NCI-H2227 treated with DMSO at 0.1 percent for 48 hours (cell line): Measurements from ENCODE around the gene CASKIN1.

Source experiments
- DNase-seq: peaks from one replicate; lab custom pipeline; 2025; lab: John Stamatoyannopoulos, UW

Gene CASKIN1

DNA sequence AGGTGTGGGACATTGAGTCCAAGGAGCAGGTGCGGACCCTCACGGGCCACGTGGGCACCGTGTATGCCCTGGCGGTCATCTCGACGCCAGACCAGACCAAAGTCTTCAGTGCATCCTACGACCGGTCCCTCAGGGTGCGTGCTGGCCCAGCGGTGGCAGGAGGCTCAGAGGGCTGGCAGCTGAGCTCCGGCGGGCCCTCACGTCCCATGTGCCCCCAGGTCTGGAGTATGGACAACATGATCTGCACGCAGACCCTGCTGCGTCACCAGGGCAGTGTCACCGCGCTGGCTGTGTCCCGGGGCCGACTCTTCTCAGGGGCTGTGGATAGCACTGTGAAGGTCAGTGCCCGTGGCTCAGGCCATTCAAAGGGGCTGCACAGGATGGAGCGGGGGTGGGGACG is 20.4 kb downstream of the CASKIN1 start:
- no peak for DNase-seq

DNA sequence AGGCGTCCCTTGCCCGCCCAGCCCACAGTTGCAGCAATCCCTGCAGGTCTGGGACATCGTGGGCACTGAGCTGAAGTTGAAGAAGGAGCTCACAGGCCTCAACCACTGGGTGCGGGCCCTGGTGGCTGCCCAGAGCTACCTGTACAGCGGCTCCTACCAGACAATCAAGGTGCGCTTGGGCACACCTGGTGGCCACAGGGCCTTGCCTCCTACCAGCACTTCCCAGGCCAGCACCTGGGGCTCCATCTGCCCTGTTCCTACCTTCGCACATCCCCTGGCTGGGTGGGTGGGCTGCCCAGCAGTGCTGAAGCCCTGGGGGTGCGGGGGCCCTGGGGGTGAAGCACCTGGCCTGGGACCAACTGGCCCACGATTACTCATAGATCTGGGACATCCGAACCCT is 21.0 kb downstream of the CASKIN1 start:
- DNase-seq = no peak

DNA sequence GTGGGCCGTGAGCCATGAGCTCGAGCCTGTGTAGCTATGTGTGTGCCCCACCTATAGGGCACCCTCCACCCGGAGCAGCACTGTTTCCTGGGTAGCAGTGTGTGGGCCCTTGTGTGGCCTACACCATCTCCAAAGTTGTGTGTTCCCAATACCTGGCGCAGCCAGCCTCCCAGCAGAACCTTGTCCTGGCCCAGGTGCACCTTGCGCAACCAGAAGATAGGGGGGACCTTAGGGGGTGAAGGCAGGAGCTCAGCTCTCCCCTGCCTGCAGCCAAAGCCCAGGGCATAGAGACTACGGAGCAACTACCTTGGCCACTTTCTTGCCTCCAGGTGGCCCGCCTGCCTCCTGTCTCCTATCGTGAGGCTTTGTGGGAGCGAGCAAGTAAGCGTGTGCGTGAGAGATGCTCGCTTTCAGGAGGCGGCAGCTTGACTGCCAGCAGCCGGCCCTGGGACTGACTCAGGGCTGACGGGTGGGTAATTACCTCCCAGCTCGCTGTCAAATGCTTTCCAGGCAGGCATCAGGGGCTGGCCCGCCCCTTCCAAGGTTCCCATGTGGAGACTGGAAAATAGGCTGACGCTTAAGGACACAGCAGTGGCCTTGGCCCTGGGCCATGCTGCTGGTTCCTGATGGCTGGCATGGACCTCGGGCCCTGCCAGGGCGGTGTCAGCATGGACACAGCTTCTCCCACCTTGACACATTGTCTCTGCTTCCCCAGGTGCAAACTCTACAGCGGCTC is 21.8 kb downstream of the CASKIN1 start:
- DNase-seq = peak; percentile 86

DNA sequence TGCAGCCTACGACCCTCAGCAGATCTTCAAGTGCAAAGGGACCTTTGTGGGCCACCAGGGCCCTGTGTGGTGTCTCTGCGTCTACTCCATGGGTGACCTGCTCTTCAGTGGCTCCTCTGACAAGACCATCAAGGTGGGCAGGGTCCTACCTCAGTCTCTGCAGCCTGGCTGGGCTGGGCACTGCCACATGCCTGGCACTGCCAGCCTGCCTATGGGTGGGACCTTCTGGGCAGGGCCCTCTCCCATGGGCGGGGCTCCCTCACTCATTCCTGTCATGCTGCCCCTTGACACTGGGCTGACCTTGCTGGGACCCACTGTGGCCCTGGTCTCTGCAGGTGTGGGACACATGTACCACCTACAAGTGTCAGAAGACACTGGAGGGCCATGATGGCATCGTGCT is 22.5 kb downstream of the CASKIN1 start:
- DNase-seq = no peak

DNA sequence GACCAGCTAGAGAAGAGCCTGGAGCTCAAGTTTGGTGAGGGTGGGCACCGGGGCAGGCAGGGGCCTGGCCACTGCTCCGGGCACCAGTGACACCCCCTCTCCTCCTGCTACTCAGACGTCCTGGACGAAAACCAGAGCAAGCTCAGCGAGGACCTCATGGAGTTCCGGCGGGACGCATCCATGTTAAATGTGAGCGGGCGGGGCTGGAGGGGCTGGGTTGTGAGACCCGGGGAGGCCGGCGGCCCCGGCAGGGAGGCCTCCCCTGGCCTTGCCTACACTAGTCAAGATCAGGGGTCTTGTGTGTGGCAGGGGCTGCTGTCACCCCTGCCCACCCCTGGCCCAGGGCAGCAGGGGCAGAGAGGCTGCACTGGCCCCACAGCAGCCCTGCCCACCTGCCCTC is 23.0 kb downstream of the CASKIN1 start:
- DNase-seq = no peak

DNA sequence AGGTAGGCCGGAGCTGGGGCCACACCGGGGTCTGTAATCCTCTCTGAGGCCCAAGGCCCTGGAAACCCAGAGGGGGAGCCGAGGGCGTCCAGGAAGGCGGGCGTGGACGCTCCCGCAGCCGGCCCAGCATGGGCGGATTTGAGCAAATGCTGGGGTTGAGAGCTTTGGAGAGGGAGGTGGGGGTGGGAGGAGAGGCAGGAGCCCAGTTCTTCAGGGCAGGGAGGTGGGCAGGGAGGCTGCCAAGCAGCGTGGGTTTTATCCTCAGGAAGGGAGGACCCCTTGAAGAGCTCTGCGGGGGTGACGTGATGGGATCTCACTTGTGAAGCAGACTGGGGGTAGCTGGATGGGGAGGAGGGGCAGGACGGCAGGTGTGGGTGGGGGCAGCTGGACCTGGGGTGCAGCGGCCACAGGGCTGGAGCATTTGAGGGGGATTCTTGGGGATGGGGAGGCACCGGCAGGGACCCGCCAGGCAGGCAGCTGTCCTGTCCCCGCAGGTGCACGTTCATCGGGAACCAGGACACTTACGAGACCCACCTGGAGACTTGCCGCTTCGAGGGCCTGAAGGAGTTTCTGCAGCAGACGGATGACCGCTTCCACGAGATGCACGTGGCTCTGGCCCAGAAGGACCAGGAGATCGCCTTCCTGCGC is 23.6 kb downstream of the CASKIN1 start:
- DNase-seq = no peak

DNA sequence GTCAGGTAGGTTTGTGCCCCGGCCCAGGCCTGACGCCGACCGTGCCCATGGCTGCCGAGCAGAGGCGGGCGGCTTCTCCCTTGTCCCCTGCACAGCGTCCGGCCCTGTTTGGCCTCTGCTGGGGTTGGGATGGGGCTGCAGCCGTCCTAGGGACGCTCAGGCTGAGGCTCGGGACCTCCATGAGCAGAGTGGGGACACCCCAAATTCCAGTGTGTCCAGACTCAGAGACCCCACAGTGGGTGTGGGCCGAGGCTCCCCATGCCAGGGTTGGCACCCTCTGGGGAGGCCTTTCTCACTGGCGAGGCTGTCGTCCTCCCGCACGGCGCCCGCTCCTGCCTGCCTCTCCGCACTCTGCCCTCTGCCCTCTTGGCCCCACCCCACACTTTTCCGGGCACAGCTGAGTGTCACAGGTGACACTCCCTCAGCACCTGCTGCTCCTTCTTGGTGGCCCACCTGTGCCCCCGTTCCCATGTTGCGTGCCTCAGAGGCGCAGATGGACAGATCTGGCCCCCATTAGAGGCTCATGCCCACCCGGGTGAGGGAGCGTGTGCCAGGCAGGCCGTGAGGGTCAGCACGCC is 24.7 kb downstream of the CASKIN1 start:
- no peak for DNase-seq

DNA sequence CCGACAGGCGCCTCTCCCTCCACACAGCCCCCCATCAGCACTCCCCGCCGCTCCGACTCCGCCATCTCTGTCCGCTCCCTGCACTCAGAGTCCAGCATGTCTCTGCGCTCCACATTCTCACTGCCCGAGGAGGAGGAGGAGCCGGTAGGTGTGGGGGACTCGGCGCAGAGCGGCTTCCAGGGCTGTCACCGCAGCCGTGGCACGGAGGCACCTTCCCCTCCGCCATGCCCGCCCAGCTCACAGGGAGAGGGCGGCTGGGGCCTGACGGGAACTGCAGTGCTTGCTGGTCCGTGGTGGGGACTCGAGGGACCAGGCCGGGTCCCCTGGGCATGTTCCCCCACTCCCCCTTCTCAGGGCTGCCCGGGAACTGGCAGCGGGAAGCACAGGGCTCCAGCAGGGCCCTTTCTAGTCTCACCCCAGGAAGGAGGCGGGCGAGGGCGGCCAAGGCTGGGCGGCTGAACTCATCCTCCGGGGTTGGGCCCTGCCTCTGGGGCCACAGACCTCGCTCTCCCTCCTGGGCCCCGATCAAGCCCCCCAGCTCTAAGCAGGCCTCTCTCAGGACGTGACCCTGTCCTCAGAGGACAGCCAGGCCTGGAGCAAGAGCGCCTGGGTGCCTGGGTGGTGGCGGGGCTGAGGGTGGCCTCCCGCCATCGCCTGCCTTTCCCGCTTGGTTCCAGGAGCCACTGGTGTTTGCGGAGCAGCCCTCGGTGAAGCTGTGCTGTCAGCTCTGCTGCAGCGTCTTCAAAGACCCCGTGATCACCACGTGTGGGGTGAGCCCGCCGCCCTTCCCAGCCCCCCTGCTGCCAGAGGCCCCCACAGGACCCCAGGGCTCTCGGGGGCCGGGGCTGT is 25.6 kb downstream of the CASKIN1 start:
- no peak for DNase-seq

DNA sequence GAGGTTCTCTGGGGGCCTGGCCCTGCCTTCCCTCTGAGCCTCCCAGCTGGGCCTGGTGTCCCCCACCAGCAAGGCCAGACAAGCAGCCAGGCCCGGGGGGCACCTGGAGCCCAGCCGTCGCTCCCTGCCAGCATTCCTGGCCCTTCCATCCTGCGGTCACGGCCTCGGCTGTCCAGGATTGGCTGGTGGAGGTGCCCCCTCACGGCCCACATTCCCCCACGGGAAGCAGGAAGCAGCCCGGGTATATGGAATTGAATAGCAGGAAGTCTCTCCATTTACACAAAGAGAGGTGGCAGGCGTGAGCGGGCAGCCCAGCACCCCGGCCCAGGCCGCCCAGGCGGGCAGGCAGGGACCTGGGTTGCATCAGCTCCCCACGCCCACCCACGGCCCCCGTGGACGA is 26.3 kb downstream of the CASKIN1 start:
- DNase-seq = no peak

DNA sequence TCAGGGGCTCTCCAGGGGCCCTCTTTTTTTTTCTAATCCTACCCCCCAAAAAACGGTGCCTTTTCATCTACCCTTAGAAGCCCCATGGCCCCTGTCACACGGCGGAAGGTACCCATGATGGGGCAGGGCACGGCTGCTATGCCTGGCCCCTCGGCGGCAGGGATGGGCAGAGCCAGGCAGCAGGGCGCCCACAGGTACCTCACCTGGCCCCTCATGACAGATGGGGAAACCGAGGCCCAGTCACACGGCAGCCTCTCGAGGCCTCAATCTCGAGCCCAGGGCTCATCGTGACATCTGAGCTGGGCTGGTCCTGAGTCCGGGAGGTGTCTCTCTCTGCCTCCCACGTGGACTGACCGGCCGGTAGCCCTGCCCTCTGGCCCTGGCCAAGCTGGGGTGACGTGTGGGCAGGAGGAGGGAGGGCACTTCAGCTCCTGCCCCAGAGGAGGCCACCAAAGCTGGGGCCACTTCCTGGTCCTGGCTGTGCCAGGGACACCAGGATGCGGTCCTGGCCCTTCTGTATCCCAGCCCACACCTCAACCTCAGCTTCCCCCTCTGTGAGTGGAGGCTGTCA is 29.3 kb downstream of the CASKIN1 start:
- DNase-seq = no peak

DNA sequence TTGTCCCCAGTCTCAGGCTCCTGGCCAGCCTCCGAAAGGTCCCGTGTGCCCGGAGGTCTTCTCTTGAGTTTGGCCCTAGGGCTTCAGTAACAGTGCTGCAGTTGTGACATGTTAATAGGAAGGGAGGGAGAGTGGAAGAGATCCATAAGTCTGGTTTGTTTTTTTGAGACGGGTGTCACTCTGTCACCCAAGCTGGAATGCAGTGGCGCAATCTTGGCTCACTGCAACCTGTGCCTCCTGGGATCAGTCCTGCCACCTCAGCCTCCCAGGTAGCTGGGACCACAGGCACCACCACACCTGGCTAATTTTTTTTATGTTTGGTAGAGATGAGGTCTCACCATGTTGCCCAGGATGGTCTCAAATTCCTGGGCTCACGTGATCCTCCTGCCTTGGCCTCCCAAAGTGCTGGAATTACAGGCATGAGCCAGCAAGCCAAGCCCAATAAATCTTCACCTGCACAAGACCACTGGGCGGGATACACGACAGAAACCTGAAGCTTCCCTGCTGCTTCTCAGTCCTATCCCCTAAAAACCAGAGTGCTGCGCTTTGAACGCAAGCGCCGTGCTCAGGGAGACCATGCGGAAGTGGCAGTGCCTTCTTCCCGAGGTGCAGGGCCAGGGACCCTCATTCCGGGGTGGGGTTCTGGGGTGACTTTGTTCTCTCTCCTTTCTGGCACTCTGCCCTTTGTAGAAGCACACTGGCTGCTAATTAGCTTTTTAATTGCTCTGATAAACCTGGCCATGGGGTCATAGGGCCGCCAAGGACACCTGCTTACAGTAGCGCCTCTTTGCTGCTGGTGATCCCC is 29.9 kb downstream of the CASKIN1 start:
- DNase-seq = no peak

DNA sequence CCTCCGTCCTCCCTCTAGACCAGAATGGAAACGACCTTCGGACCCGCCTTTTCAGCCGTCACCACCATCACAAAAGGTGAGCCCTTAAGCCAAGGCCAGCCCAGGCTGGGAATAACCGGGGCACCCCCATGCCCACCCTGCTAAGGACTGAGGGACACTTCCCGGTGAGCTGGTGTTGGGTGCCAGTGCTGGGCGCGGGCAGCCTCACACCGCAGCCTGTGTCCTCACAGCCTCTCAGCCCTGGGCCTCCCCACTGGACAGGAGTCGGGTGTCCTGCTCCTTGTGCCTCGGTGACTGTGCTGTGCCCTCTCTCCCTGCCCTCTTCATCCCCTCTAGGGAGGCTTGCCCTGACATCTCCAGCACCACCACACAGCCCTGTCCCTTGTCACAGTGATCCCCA is 30.5 kb downstream of the CASKIN1 start:
- no peak for DNase-seq

DNA sequence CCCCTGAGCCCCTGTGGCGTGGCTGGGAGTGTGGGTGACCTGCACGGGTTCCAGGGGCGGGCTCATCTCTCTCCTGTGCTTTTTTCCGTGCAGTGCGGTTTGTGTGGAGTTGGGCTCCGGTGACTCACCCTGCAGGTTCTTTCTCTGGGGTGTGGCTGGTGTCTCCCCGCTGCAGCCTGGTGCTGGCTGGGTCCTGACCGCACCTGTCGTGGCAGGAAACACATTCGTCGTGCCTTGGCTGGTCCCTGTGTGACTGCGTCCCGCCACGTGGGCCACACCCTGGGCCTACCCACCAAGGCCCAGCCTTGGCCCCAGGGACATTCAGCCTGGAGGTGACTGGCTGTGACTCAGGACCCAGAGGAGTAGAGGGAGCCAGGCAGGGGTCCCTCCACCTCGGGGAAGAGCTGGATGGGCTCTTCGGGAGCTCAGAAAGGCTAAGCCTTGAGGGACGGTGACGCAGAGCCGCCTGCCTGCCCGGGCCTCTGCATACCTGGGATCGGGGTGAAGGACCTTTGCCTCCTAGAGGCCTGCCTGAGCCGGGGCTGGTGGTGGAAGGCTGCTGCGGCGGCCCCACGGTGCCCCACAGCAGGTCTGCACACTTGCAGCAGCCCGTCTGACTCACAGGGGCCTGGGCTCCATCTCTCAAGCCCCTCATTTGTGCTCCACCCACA is 33.1 kb downstream of the CASKIN1 start:
- DNase-seq = no peak

DNA sequence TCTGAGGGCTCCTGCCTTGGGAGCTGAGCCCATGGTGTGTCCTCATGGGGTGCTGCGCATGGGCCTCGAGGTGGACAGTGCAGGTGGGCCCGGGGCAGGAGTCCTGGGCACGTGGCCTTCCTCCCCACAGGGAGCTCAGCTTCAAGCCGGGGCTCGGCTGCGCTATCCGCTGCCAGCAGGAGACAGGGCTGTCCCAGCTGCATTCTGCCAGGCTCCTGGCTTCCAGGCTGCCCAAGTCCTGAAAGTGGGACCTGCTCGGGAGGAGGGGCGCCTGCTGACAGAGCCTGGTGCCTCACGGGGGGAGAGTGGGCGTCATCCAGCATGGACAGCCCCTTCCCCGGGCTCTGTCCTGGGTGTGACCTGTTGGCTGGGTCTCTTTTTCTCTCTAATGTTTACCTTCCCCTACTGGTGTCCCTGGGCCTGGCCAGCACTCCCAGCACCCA is 33.7 kb downstream of the CASKIN1 start:
- no peak for DNase-seq

DNA sequence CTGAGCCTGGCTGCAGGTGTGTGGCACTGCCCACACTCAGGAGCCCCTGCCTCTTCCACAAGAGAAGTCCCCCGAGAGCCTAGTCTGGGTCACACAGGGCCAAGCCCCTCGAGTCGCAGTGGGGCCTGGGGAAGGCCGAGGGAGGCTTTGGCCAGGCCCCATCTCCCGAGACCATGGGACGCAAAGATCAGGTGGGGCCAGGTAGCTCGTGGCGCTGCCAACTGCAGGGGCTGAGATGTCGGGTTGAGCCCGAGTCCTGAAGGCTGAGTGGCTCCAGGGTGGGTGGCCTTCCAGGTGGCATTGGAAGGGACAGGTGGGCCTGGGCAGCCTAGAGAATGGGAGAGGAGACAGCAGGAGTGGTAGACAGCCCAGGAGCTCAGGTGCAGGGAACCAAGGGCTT is 34.5 kb downstream of the CASKIN1 start:
- no peak for DNase-seq

DNA sequence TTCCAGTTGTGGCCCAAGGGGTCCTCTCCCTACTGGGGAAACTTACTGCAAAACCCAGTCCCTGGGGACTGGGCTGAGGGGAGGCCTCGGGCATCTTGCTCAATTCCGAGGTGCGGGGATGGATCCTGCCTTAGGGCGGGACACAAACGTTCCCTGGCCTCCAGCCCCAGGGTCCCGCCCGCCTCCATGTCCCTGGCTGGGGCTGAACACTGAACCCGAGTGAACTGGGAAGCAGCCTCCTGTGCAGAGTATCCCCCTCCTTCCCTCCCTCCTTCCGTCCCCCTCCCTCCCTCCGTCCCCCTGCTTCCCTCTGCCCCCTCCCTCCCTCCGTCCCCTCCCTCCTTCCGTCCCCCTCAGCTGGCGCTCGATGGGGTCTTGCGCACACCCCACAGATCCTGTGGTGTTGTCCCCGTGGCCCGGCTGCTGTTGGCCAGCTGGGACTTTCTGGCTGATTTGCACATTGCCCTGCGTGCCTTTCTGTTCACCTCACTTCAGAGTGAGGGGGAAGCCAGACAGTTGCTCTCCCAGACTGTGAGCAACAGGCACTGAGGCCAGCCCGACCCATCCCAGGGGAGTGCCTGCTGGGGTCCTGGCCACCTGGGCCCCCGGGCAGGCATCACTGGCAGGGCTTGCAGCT is 35.4 kb downstream of the CASKIN1 start:
- no peak for DNase-seq

DNA sequence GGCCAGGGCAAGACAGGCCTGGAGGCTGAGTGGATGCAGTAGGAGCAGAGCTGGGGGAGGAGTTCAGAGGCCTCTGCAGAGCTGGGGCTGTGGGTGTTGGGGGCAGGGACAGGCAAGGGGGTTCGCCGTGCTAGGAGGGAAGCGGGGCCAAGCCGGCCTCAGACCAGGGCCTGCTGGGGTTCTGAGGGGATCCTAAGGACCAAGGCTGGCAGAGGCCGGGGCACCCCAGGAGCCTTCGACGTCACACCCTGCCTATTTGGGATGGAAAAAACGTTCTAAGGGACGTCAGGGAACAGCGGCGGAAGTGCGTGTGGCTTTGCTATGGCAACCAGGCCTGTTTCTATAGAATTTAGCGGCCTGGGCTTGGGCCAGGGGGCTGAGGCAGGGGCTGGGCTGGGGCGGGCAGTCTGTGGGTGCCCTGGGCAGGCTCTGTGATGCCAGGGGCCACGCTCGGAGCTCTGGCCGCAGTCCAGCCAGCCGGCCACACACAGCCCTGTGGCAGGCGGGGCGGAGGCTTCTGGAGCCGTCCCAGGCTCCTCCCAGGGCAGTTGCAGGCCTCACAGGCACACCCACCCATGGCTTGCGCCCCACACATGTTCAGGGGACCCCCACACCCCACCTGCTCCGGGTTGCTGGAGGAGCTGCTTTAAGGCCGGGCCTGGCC is 37.1 kb downstream of the CASKIN1 start:
- no peak for DNase-seq

DNA sequence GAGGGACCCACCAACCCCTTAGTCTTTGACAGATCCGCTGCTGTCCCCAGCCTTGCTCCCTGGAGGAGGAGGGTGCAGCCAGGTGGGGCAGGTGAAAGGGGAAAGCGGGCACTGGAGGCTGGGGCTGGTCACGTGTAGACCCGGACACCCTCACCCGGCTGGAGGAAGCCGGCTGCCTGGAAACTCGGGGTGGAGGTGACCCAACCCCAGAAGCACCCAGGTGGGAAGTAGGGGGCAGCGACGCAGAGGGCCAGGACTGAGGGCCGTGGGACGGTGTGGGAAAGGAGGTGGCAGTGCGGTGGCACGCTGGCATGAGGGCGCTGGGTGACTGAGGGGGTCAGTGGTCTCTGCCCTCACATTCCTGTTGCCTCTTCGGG is 38.2 kb downstream of the CASKIN1 start:
- no peak for DNase-seq

DNA sequence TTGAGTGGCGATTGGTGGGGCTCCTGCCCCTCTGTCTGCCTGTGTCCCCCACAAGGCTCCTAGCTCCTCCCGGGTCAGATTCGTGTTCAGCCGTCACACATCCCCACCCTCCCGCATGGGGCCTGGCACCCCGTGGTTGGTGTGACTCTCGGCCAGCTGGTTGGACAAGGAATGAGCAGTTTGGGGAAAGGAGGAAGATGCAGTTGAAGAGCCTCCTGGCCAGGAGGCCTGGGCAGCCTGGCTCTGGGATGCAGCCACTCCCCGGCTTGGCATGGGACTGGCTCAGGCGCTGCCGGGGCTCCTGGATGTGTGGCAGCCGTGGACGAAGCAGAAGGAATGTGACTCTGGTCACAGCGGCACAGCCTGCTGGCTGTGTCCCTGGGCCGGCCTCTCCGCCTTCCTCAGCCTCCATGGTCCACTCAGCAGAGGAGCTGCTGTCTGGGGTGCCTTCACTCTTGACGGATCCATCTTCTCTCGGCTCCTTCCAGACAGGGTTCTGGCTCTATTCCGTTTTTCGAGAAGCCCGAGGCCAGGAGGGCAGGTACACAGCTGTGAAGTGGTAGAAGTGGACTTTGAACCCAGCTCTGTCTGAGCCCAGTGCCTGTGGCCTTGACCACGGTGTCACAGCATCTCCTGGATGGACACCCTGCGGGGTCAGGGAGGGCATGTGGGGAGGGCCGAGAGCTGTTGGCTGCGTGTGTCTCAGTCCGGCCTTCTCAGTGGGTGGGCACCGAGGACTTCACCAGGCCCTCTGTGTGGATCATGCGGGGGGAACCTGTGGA is 38.7 kb downstream of the CASKIN1 start:
- DNase-seq = no peak
